Cardiac muscle cell (in vitro differentiated cells and primary cell): ENCODE data around the gene MORF4L2. TPM values are rescaled to one million over a fixed set of nuclear protein-coding genes. Genes with fewer than 3 reads are reported as not detected.

ENCODE experiments used
- polyA plus RNA-seq: library from polyadenylated mRNA; unstranded; fragments of >200 nt; fragmentation: Nextera tagmentation; extraction: Ambion mirVana; gene quantifications from 2 replicates; pipeline ENCODE4 v1.2.1, GENCODE V29; 2016
- total RNA-seq: library from RNA; depleted of rRNA; stranded (reverse); fragments of >200 nt; gene quantifications from 2 replicates; pipeline ENCODE4 v1.2.3, GENCODE V29; 2016

MORF4L2 gene
- total and polyA plus RNA-seq, 2 experiments from 2014 or later, result 629 to 796 TPM

Other genes starting within 250 kb of the MORF4L2 start
- 0.42 and 2.4 TPM in 2 replicates for gene RAB40A, start 167.2 kb downstream of the MORF4L2 start, total RNA-seq
- gene RAB40A, start 167.2 kb downstream of the MORF4L2 start, polyA plus RNA-seq, result 1.9 and 2.9 TPM in 2 replicates
- gene TCEAL4, start 101.2 kb downstream of the MORF4L2 start, total RNA-seq, result 65.9 and 77.6 TPM in 2 replicates
- 106 and 127 TPM in 2 replicates for gene TCEAL4, start 101.2 kb downstream of the MORF4L2 start, polyA plus RNA-seq
- gene TCEAL3, start 78.7 kb downstream of the MORF4L2 start, total RNA-seq, result 11.8 and 23.0 TPM in 2 replicates
- gene TCEAL3, start 78.7 kb downstream of the MORF4L2 start, polyA plus RNA-seq, result 16.5 and 20.0 TPM in 2 replicates
- gene TCEAL1, start 57.7 kb downstream of the MORF4L2 start, total RNA-seq, result 93.8 and 121 TPM in 2 replicates
- gene TCEAL1, start 57.7 kb downstream of the MORF4L2 start, polyA plus RNA-seq, result 51.5 and 66.3 TPM in 2 replicates
- gene TMEM31, start 24.2 kb upstream of the MORF4L2 start, total RNA-seq, result not detected in 2 replicates
- gene TMEM31, start 24.2 kb upstream of the MORF4L2 start, polyA plus RNA-seq, result 1.7 and 1.8 TPM in 2 replicates
- 0.03 and 0.07 TPM in 2 replicates for gene PLP1, start 90.1 kb upstream of the MORF4L2 start, total RNA-seq
- gene PLP1, start 90.1 kb upstream of the MORF4L2 start, polyA plus RNA-seq, result not detected in 2 replicates
- gene RAB9B, start 145.6 kb upstream of the MORF4L2 start, total RNA-seq, result 3.4 and 5.8 TPM in 2 replicates
- 3.3 and 6.6 TPM in 2 replicates for gene RAB9B, start 145.6 kb upstream of the MORF4L2 start, polyA plus RNA-seq